Measurements from ENCODE around the gene KDM4F.
"Not testable (repeated sequence)": the region's sequence is repeated elsewhere in the genome, so short reads cannot be mapped to it uniquely, and the experiment has no call there.

KDM4F gene

DNA sequence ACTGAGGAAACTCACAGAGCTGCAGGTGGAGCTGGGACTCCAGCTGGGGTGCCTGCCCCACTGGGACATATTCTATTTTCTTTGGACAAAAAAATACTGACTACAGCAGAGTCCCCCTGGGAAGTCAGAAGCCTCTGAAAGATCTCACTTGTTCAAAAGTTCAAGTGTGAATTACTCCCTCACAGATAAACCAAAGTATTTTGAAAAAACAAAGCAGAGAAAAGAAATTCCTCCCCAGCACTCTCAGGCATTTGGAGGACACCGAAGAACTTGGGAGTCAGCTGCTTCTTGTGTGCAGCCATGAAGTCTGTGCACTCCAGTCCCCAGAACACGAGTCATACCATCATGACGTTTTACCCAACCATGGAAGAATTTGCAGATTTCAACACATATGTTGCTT is at the start of gene KDM4F:
KDM4F (plus strand) TSS at position 301 of the 400 bp plus-strand sequence.
- H3K4me3 ChIP-seq (replicated peaks; ENCODE audit: low read depth, low read length); DNase-seq (ENCODE audit: extremely low read depth, low read depth): not testable (repeated sequence)

DNA sequence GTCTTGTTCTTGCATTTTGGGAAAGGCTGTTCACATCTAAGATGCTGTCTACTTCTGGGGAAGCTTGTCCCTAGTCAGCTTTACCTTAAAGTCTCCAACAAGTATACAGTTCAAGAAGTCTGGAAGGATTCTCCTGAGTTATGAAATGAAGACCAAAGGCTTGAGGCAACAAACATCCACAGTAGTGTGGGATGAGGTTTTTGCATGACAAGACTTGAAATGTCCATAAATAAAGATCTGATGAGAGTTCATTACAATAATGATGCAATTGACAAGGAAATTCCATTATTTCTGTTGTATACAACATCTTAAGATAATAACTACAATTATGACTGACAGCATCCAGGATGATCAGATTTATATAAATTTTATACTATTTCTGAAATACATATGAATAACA is 45.5 kb upstream of the KDM4F start:
- no peak overlapping the region for H3K4me3 ChIP-seq (replicated peaks; ENCODE audit: low read depth, low read length)
- TF ChIP-seq, protein P1, sequence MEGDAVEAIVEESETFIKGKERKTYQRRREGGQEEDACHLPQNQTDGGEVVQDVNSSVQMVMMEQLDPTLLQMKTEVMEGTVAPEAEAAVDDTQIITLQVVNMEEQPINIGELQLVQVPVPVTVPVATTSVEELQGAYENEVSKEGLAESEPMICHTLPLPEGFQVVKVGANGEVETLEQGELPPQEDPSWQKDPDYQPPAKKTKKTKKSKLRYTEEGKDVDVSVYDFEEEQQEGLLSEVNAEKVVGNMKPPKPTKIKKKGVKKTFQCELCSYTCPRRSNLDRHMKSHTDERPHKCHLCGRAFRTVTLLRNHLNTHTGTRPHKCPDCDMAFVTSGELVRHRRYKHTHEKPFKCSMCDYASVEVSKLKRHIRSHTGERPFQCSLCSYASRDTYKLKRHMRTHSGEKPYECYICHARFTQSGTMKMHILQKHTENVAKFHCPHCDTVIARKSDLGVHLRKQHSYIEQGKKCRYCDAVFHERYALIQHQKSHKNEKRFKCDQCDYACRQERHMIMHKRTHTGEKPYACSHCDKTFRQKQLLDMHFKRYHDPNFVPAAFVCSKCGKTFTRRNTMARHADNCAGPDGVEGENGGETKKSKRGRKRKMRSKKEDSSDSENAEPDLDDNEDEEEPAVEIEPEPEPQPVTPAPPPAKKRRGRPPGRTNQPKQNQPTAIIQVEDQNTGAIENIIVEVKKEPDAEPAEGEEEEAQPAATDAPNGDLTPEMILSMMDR (IDR thresholded peaks at IDR 0.05; ENCODE audit: low read depth, low read length, missing control alignments), result no peak

DNA sequence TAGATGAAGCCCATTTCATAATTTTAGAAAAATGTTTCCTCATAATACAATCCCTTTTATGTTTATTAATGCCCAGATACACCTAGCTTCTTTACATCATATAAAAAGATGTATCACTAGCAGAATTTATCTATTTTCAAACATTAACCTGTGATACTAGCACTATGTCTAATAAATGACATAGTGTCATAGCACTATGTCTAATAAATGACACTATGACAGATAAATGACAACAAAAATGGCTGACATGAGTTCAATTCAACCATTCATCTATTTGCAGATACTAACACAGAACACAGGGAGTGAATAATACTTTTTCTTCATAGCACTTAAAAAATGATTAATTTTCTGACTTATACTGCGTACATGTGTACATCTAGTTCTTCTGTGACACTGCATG is 43.6 kb upstream of the KDM4F start:
- TF ChIP-seq, protein P1 (IDR thresholded peaks at IDR 0.05; ENCODE audit: low read depth, low read length, missing control alignments), result no peak
- DNase-seq (ENCODE audit: extremely low read depth, low read depth), result no peak
- no peak overlapping the region for H3K4me3 ChIP-seq (replicated peaks; ENCODE audit: low read depth, low read length)

More for the DNA sequence above, 45.5 kb upstream of the KDM4F start:
- no peak for DNase-seq (ENCODE audit: extremely low read depth, low read depth)

DNA sequence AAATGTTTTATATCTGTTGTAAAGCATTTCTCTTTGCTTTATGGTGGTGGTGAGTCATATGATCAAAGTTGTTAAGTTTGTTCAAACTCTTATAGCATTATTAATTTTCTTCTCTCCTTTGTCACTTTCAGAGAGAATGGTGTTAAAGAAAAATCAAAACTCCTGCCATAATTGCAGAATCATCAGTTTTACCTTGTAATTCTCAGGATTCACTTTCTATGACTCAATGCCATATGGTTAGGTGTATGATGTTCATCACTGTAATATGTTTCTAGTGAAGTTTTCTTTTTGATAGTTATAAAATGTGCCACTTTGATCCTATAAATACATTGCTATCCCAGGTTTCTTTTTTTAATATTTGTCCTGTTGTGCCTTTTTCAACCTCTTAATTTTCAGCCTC is 37.8 kb upstream of the KDM4F start:
- H3K4me3 ChIP-seq (replicated peaks; ENCODE audit: low read depth, low read length), result no peak overlapping the region
- no peak for DNase-seq (ENCODE audit: extremely low read depth, low read depth)
- TF ChIP-seq, protein P1 (IDR thresholded peaks at IDR 0.05; ENCODE audit: low read depth, low read length, missing control alignments), result no peak

DNA sequence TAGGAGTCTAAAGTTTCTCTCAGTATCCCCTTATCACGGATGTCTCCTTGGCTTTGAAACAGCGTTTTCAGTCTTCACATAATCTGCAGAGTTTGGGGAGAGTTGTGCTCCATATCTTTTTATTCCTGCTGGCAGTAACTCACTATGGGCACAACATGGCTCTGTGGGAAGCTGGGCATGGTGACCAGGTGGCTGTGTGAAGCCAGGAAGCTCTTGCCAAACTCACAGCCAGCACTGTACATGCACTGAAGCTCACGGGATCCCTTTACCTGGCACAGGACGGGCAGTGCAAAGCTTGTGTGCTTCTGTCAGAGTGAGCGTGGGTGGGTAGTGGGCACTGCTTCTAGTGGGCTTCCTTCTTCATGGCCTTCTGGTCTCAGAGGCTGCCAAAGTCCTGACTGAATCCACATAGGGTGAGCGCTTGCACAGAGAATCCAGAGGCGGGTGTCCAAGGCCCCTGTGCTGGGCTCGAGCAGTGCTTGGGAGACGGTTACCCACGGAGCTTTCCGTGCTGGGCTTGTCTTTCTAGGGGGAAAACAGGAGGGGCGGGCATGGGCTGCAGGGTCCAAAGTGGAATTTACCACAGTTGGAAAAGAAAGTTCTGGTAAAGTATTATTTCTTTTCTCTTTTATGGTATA is 34.9 kb upstream of the KDM4F start:
- no peak for DNase-seq (ENCODE audit: extremely low read depth, low read depth)
- TF ChIP-seq, protein P1 (IDR thresholded peaks at IDR 0.05; ENCODE audit: low read depth, low read length, missing control alignments), result no peak
- H3K4me3 ChIP-seq (replicated peaks; ENCODE audit: low read depth, low read length), result no peak overlapping the region

DNA sequence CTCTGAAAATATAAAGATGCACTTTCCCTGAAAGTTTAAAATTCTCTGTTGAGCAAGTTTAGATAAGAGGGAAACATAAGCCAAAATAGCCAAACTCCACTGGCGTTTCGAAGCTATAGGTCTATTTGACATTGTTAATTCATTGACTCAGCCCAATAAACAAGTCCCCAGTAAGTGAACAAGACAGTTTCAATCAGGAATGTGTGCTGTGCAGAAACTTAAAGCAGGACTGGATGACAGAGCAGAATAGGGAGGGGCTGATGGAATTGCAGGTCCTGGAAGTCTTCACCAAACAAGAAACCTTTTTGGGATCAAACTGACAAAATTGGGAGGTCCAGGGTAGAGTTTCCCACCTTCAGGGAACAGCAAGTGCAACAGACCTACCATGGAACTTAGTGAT is 33.1 kb upstream of the KDM4F start:
- no peak overlapping the region for H3K4me3 ChIP-seq (replicated peaks; ENCODE audit: low read depth, low read length)
- DNase-seq (ENCODE audit: extremely low read depth, low read depth), result no peak
- TF ChIP-seq, protein P1 (IDR thresholded peaks at IDR 0.05; ENCODE audit: low read depth, low read length, missing control alignments), result no peak

DNA sequence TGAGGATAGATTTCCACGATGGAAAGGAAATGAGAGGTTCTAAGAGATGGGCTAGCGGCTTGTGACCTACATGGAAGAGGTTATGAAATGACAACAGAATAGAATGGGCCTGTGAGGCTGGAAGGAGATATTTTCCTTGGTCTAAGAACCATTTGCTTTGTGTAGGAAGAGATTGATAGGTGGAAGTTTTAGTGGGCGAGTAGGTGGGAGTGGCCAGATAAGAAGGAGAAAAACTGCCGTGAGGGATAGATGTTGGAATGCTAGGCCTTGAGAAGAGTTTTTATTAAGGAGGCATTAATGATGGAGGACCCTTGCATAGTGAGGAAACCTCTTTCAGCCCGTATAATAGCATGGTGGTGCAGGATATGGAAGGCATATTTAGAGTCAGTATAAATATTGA is 27.8 kb upstream of the KDM4F start:
- DNase-seq (ENCODE audit: extremely low read depth, low read depth); H3K4me3 ChIP-seq (replicated peaks; ENCODE audit: low read depth, low read length): not testable (repeated sequence)

DNA sequence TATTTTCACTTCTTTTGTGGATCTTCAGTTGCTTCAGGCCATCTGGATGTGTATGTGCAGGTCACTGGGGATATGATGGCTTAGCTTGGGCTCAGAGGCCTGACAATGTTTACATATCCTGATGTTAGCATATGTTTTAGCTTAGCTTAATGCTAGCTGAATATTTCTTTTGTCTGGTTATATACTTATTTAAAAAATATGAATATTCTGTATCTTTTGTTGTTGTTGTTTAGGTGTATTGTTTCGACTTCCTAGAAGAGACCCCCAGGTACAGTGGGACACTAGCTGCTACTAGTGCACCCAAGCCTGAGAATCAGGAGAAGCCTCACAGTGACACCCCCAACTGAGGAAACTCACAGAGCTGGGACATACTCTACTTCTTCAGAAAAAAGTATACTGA is 24.3 kb upstream of the KDM4F start, which contains the start of gene KDM4E:
KDM4E (plus strand) TSS at position 301 of the 400 bp plus-strand sequence. CDS start 300 bp downstream, outside the sequence.
- H3K4me3 ChIP-seq (replicated peaks; ENCODE audit: low read depth, low read length), result no peak within 1 kb of the TSS
- no peak for DNase-seq (ENCODE audit: extremely low read depth, low read depth)
- TF ChIP-seq, protein P1 (IDR thresholded peaks at IDR 0.05; ENCODE audit: low read depth, low read length, missing control alignments), result no peak

DNA sequence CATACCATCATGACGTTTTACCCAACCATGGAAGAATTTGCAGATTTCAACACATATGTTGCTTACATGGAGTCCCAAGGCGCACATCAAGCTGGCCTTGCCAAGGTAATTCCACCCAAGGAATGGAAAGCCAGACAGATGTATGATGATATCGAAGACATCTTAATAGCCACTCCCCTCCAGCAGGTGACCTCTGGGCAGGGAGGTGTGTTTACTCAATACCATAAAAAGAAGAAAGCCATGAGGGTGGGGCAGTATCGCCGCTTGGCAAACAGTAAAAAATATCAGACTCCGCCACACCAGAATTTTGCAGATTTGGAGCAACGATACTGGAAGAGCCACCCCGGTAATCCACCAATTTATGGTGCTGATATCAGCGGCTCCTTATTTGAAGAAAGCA is 23.6 kb upstream of the KDM4F start:
- H3K4me3 ChIP-seq (replicated peaks; ENCODE audit: low read depth, low read length); DNase-seq (ENCODE audit: extremely low read depth, low read depth): not testable (repeated sequence)
